ENCODE measurements around the gene NEURL1.

DNA sequence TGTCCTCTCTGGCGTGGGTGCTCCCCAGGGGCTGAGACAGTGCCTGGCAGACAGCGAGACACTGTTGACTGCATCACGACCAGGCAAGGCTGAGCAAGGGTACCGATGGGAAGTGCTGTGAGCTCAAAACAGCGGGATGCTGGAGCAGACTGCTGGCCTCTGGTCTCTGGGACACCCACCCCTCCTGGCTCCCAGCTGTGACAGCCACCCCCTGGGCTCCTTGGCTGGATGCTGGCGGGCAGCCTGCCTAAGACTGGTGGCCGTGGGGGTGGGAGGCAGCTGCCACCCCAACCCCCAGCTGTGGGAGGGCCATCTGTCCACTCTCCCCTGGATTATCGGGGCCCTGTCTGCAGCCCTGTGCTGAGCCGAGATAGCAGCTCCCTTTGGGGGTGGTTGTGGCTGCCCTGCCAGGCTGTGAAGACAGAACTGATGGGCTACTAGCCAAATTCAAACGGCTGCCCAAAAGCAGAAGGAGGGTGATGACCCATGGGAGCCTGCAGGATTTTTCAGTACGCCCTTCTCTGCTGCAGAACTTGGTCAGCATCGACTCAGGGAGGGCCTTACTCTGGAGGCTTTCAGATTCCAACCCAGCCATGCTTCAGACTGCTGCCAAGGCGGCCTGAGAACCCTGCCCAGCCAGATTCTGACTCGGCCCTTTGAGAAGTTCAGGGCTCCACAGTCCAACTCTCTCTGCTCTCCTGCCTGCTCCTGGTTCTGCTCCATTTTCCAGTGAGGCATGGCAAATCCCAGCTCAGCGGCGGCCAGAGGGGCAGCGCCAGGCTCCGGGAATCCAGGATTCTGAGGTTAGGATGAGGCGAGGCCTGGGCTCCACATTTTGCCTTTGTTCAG is 125.3 kb downstream of the NEURL1 start:
- TF ChIP-seq, protein P1, sequence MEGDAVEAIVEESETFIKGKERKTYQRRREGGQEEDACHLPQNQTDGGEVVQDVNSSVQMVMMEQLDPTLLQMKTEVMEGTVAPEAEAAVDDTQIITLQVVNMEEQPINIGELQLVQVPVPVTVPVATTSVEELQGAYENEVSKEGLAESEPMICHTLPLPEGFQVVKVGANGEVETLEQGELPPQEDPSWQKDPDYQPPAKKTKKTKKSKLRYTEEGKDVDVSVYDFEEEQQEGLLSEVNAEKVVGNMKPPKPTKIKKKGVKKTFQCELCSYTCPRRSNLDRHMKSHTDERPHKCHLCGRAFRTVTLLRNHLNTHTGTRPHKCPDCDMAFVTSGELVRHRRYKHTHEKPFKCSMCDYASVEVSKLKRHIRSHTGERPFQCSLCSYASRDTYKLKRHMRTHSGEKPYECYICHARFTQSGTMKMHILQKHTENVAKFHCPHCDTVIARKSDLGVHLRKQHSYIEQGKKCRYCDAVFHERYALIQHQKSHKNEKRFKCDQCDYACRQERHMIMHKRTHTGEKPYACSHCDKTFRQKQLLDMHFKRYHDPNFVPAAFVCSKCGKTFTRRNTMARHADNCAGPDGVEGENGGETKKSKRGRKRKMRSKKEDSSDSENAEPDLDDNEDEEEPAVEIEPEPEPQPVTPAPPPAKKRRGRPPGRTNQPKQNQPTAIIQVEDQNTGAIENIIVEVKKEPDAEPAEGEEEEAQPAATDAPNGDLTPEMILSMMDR (IDR thresholded peaks at IDR 0.05; ENCODE audit: poor library complexity), result no peak
- TF ChIP-seq EZH2 (IDR thresholded peaks at IDR 0.05; ENCODE audit: borderline replicate concordance) (no peak), EZH2phosphoT487 (IDR thresholded peaks at IDR 0.05; ENCODE audit: low read depth, severe bottlenecking, unreplicated experiment) (no peak)

Measured in hepatocyte (in vitro differentiated cells).